ENCODE data around the gene CCR1. TPM values are rescaled to one million over a fixed set of nuclear protein-coding genes. Genes with fewer than 3 reads are reported as not detected.

CCR1 gene
- total RNA-seq, 1 donor from 2014 or later = 47.4 TPM

GRCh38 chr3:46196261-46196957 is 11.7 kb downstream of the CCR1 start:
- Histone ChIP-seq H3K27ac (no peak overlapping the region), H3K27me3 (ENCODE audit: low read depth) (no peaks in the 10 kb centered on the region), H3K4me1 (peaks cover 9% of the 10 kb centered on the region), H3K36me3 (no peaks in the 10 kb centered on the region), H3K4me3 (no peak overlapping the region), H3K9me3 (peaks cover 12% of the 10 kb centered on the region)
- TF ChIP-seq CTCF (IDR thresholded peaks at IDR 0.05) = no peak
- no peak for DNase-seq
- ATAC-seq = no peak
- intact Hi-C loops (cut with DNase I) = no loop called here

- no peak for TF ChIP-seq CTCF (IDR thresholded peaks at IDR 0.05)
- H3K27me3 ChIP-seq (ENCODE audit: low read depth) = no peaks in the 10 kb centered on the region
- DNase-seq = no peak
- H3K4me3 ChIP-seq = no peak overlapping the region
- no peak for ATAC-seq
- peaks cover 8% of the 10 kb centered on the region for H3K4me1 ChIP-seq
- no peaks in the 10 kb centered on the region for H3K36me3 ChIP-seq
- H3K9me3 ChIP-seq = peaks cover 12% of the 10 kb centered on the region
- H3K27ac ChIP-seq = no peak overlapping the region
- intact Hi-C loops (cut with DNase I) = no loop called here
These were observed 13.1 kb downstream of the CCR1 start for GRCh38 chr3:46194868-46195553.

- Histone ChIP-seq H3K27ac (no peak overlapping the region), H3K27me3 (ENCODE audit: low read depth) (no peaks in the 10 kb centered on the region), H3K4me1 (peaks cover 8% of the 10 kb centered on the region), H3K4me3 (no peak overlapping the region), H3K9me3 (peaks cover 12% of the 10 kb centered on the region), H3K36me3 (no peaks in the 10 kb centered on the region)
- TF ChIP-seq CTCF (IDR thresholded peaks at IDR 0.05) = no peak
- ATAC-seq = peak in 1 of 2 donors; percentile 16
- no peak for DNase-seq
- intact Hi-C loops (cut with DNase I) = no loop called here
These were observed 14.7 kb downstream of the CCR1 start for GRCh38 chr3:46193436-46193835.

GRCh38 chr3:46192939-46193338 is 15.2 kb downstream of the CCR1 start:
- TF ChIP-seq CTCF (IDR thresholded peaks at IDR 0.05) = no peak
- H3K4me1 ChIP-seq = peaks cover 8% of the 10 kb centered on the region
- ATAC-seq (no peak), DNase-seq (no peak)
- no peak overlapping the region for H3K27ac ChIP-seq
- no peaks in the 10 kb centered on the region for H3K27me3 ChIP-seq (ENCODE audit: low read depth)
- peaks cover 8% of the 10 kb centered on the region for H3K9me3 ChIP-seq
- H3K36me3 ChIP-seq = no peaks in the 10 kb centered on the region
- intact Hi-C loops (cut with DNase I) = no loop called here
- no peak overlapping the region for H3K4me3 ChIP-seq

- Histone ChIP-seq H3K9me3 (peaks cover 7% of the 10 kb centered on the region), H3K27ac (no peak overlapping the region), H3K36me3 (no peaks in the 10 kb centered on the region), H3K27me3 (ENCODE audit: low read depth) (no peaks in the 10 kb centered on the region), H3K4me3 (no peak overlapping the region), H3K4me1 (peaks cover 8% of the 10 kb centered on the region)
- ATAC-seq (peak in 1 of 2 donors; percentile 26), DNase-seq (no peak)
- no peak for TF ChIP-seq CTCF (IDR thresholded peaks at IDR 0.05)
- intact Hi-C loops (cut with DNase I) = no loop called here
These were observed 16.4 kb downstream of the CCR1 start for GRCh38 chr3:46191730-46192129.

Measured in lower lobe of right lung (tissue), 2 donors.